Stomach (tissue), 9 donors: Measurements from ENCODE around the gene MRPL58. TPM values are rescaled to one million over a fixed set of nuclear protein-coding genes. Genes with fewer than 3 reads are reported as not detected.
A peak's percentile ranks its signal among the peaks of the same experiment; 100 is the strongest.

Source experiments
- DNase-seq, 2 donors: peaks; one replicate each; pipeline versions ENCODE4 v3.0.0 to v3.0.0-alpha.2; 2013 to 2019
- H3K27ac ChIP-seq, 5 donors: fragments of 200-600 bp in 4 of 5; sonication (generic) in 4 of 5; one replicate each; pipeline ENCODE4 v1.5.1; 2013 to 2019; ENCODE audit warnings: mild to moderate bottlenecking in 1 of 5, moderate library complexity in 1 of 5
- H3K27me3 ChIP-seq, 3 donors: fragments of 200-600 bp; sonication (generic); one replicate each; pipeline ENCODE4 v1.5.1; 2017 to 2019; ENCODE audit warnings: mixed run types in 1 of 3
- H3K36me3 ChIP-seq, 4 donors: fragments of 200-600 bp; sonication (generic); 1 replicate in 3 of 4; 2 replicates in 1 of 4; pipeline ENCODE4 v1.5.1; 2016 to 2019
- H3K4me1 ChIP-seq, 4 donors: fragments of 200-600 bp; sonication (generic); one replicate each; pipeline ENCODE4 v1.5.1; 2016 to 2019
- H3K4me3 ChIP-seq, 4 donors: fragments of 200-600 bp; sonication (generic) in 3 of 4; one replicate each; pipeline ENCODE4 v1.5.1; 2016 to 2019; ENCODE audit warnings: mild to moderate bottlenecking in 1 of 4
- H3K9me3 ChIP-seq, 4 donors: fragments of 200-600 bp; sonication (generic); one replicate each; pipeline ENCODE4 v1.5.1; 2016 to 2019
- CTCF ChIP-seq, 7 experiments: fragments of 450-650 bp in 4 of 7; fragments of 200-600 bp in 3 of 7; sonication (generic) in 3 of 7; IDR thresholded peaks; one replicate each; pipeline ENCODE4 v1.5.1; 2016 to 2019; ENCODE audit warnings: antibody characterized with exemption in 7 of 7, control low read depth in 2 of 7, mild to moderate bottlenecking in 1 of 7
- EP300 ChIP-seq: sonication (generic); formaldehyde crosslinking; IDR thresholded peaks from one replicate; pipeline ENCODE4 v1.6.1; 2017; ENCODE audit warnings: antibody characterized with exemption
- POLR2A ChIP-seq, 4 donors: fragments of 450-650 bp; IDR thresholded peaks; one replicate each; pipeline ENCODE4 v1.6.1; 2016; ENCODE audit warnings: antibody characterized with exemption in 4 of 4, control low read depth in 2 of 4, mild to moderate bottlenecking in 1 of 4, moderate library complexity in 1 of 4
- POLR2AphosphoS5 ChIP-seq, 3 donors: sonication (generic); formaldehyde crosslinking; IDR thresholded peaks; one replicate each; pipeline ENCODE4 v1.6.1; 2016; ENCODE audit warnings: antibody characterized with exemption in 3 of 3
- WGBS, 5 donors: extraction: QIAGEN DNeasy Blood & Tissue Kit in 3 of 5; methylation state at CpG; one replicate each; pipeline versions ENCODE4 v1.1.5 to v1.1.7; 2013 to 2018; 5-methylcytosine and 5-hydroxymethylcytosine counted together
- intact Hi-C: fragments of 100-400 bp; cut with DNase I; formaldehyde crosslinking; loops from one replicate; pipeline ENCODE4 v1.15.1; 2023; ENCODE audit warnings: low total_unique reads
- polyA plus RNA-seq, 3 donors: library from polyadenylated mRNA; stranded (reverse); fragments of 200-250 nt; gene quantifications; one replicate each; pipeline ENCODE4 v1.2.3, GENCODE V29; 2013
- total RNA-seq, 5 donors: library from RNA; depleted of rRNA; stranded (reverse); fragments of >200 nt; gene quantifications; one replicate each; pipeline versions ENCODE4 v1.1.0 to v1.2.3, GENCODE V29; 2014 to 2016
- donor health status: healthy with polysubstance abuse.
- donor health status: Bipolar disorder and iron deficiency.
- donor health status: healthy.

MRPL58 gene
- total and polyA plus RNA-seq, 8 donors = 6.7 to 69.0 (median 38.7) TPM

DNA sequence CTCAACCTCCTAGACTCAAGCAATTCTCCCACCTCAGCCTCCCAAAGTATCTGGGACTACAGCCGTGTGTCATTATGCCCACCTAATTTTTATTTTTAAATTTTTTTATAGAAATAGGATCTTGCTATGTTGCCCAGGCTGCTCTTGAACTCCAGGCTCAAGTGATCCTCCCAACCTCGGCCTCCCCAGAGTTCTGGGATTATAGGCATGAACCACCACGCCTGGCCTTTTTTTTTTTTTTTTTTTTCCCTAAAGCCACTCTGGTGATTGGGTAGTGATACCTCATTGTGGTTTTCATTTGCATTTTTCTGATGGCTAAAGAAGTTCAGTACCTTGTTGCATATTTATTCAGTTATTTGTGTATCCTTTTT is 26.3 kb upstream of the MRPL58 start:
- H3K36me3 ChIP-seq = no peaks in the 10 kb centered on the region
- H3K9me3 ChIP-seq = no peaks in the 10 kb centered on the region
- 74 to 93% (median 77%) methylated on average over 3 of the region's 3 CpGs for WGBS, 5 donors
- intact Hi-C loops = no loop called here
- peaks cover 40 to 79% (median 64%) of the 10 kb centered on the region in 4 donors for H3K4me1 ChIP-seq
- DNase-seq = no peak
- peak overlapping the region in 3 of 5 donors; percentile 95 for H3K27ac ChIP-seq
- peaks cover 0 to 8% (median 0%) of the 10 kb centered on the region in 3 donors for H3K27me3 ChIP-seq
- no peak for TF ChIP-seq CTCF (IDR thresholded peaks at IDR 0.05)
- no peak for TF ChIP-seq EP300
- TF ChIP-seq POLR2AphosphoS5 (IDR thresholded peaks at IDR 0.05) = no peak
- TF ChIP-seq POLR2A (IDR thresholded peaks at IDR 0.05) = no peak
- no peak overlapping the region for H3K4me3 ChIP-seq

- 0% methylated on average over 28 to 51 of the region's 51 CpGs for WGBS, 5 donors
- no peak for TF ChIP-seq EP300
- TF ChIP-seq POLR2A (IDR thresholded peaks at IDR 0.05) = no peak
- TF ChIP-seq POLR2AphosphoS5 (IDR thresholded peaks at IDR 0.05) = peak; percentile 79 to 95 (median 94)
- no peak for TF ChIP-seq CTCF (IDR thresholded peaks at IDR 0.05)
- Histone ChIP-seq H3K4me3 (peak within 1 kb of the TSS; percentile 74 to 93 (median 85)), H3K36me3 (no peaks in the 10 kb centered on the region), H3K4me1 (peaks cover 39 to 76% (median 60%) of the 10 kb centered on the region in 4 donors), H3K27ac (peak within 1 kb of the TSS; percentile 94 to 98 (median 95)), H3K27me3 (peaks cover 0 to 8% (median 0%) of the 10 kb centered on the region in 3 donors), H3K9me3 (no peaks in the 10 kb centered on the region)
- DNase-seq = peak; percentile 98
- intact Hi-C loops = no loop called here
These were observed 25.0 kb upstream of the MRPL58 start, which contains the start of gene CDR2L for GRCh38 chr17:74987418-74987908. CDR2L (plus strand) TSS chr17:74987632; CDS start chr17:74988044, 412 bp downstream.

- H3K9me3 ChIP-seq = no peaks in the 10 kb centered on the region
- H3K27ac ChIP-seq = peak overlapping the region; percentile 94 to 98 (median 95)
- H3K27me3 ChIP-seq = peaks cover 0 to 8% (median 0%) of the 10 kb centered on the region in 3 donors
- peak overlapping the region; percentile 74 to 93 (median 85) for H3K4me3 ChIP-seq
- intact Hi-C loops = no loop called here
- TF ChIP-seq CTCF (IDR thresholded peaks at IDR 0.05) (peak in 4 of 7 experiments; percentile 20 to 49 (median 44)), EP300 (no peak), POLR2A (IDR thresholded peaks at IDR 0.05) (no peak), POLR2AphosphoS5 (IDR thresholded peaks at IDR 0.05) (peak in 2 of 3 donors; percentile 42 to 56)
- H3K36me3 ChIP-seq = no peaks in the 10 kb centered on the region
- 0 to 5% (median 1%) methylated on average over 24 to 76 of the region's 76 CpGs for WGBS, 5 donors
- H3K4me1 ChIP-seq = peaks cover 38 to 76% (median 59%) of the 10 kb centered on the region in 4 donors
- peak; percentile 74 to 95 for DNase-seq
These were observed 24.4 kb upstream of the MRPL58 start for GRCh38 chr17:74987909-74988711.

DNA sequence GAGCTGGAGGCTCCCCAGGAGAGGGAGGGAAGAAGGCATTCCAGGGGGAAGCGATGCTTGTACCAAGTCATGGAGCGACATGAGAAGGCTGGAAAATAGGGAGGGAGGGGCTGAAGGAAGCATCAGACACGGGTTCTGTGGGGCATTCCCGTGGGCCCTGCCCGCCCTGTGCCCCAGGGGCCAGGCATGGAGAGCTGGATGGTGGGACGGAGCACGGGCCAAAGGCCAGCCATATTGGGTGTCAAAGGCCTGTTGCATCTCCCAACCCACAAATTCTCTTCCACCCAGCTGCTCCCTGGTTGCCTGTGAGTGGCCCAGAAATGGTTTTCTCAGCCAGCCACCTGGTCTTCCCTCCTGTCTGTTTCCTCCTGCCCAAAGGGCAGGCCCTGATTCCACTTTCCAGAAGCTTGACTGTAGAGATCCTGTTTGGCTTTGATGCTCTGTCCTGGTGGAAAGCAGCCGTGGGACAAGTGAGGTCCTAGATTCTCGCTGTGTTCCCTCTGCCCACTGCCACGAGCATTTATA is 21.8 kb upstream of the MRPL58 start:
- peak overlapping the region; percentile 10 to 95 (median 95) for H3K27ac ChIP-seq
- TF ChIP-seq EP300 (no peak), POLR2AphosphoS5 (IDR thresholded peaks at IDR 0.05) (no peak)
- no peak overlapping the region for H3K4me3 ChIP-seq
- peaks cover 0 to 8% (median 0%) of the 10 kb centered on the region in 3 donors for H3K27me3 ChIP-seq
- no peaks in the 10 kb centered on the region for H3K9me3 ChIP-seq
- intact Hi-C loops = no loop called here
- H3K4me1 ChIP-seq = peaks cover 31 to 73% (median 56%) of the 10 kb centered on the region in 4 donors
- 79 to 86% (median 82%) methylated on average over 9 to 10 of the region's 10 CpGs for WGBS, 5 donors
- DNase-seq = no peak
- peaks cover 0 to 4% (median 0%) of the 10 kb centered on the region in 4 donors for H3K36me3 ChIP-seq
